ENCODE measurements around the gene PHETA1.

Gene PHETA1

DNA sequence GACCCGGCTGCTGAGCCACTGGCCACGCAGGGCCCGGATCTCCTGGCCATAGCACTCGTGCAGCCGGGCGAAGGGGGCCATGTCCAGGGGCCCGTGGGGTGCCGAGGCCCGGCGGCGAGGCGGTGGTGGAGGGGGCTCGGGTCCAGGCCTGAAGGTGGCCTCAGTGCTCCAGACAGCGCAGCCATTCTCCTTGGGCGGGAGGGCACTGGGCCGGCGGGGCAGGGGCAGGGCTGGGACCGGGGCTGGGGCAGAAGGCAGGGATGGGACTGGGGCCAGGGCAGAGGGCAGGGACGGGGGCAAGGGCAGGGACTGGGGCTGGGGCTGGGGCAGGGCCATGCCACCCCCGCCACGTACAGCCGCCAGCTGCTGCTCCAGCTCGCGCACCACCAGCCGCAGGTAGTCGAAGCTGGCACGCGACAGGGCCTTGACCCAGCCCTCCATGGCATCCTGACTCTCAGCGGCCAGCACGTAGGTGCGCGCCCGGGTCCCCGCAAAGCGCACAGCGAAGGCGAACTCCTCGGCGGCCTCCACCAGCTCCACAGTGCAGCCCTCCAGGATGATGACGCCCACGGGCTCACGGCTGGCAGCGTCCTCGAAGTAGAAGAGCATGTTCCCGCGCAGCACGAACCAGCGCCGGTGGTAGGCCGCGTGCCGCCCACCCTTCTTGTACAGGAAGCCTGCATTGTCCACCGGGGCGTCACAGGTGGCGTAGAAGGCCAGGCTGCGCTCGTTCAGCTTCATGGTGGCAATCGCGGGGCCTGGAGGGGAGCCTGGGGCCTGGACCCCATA, 6.0 kb downstream of the PHETA1 start:
- no peaks in the 10 kb centered on the region for H3K27me3 ChIP-seq (ENCODE audit: insufficient read depth, low read depth)
- no peaks in the 10 kb centered on the region for H3K36me3 ChIP-seq (ENCODE audit: insufficient read depth)
- no peak for TF ChIP-seq CTCF (conservative IDR thresholded peaks at IDR 0.05; ENCODE audit: low read depth, low read length)
- H2AFZ ChIP-seq (ENCODE audit: low read depth), result no peak overlapping the region
- no peak overlapping the region for H3K4me2 ChIP-seq
- no peaks in the 10 kb centered on the region for H4K20me1 ChIP-seq (ENCODE audit: insufficient read depth)
- H3K79me2 ChIP-seq (ENCODE audit: insufficient read depth, low read depth), result no peaks in the 10 kb centered on the region
- no peak overlapping the region for H3K27ac ChIP-seq
- no peak overlapping the region for H3K9ac ChIP-seq
- no peak overlapping the region for H3K4me3 ChIP-seq (IDR thresholded peaks at IDR 0.05; ENCODE audit: insufficient read depth, low read depth, low read length)
- H3K4me1 ChIP-seq (ENCODE audit: low read depth, poor library complexity, severe bottlenecking), result peaks cover 8% of the 10 kb centered on the region

DNA sequence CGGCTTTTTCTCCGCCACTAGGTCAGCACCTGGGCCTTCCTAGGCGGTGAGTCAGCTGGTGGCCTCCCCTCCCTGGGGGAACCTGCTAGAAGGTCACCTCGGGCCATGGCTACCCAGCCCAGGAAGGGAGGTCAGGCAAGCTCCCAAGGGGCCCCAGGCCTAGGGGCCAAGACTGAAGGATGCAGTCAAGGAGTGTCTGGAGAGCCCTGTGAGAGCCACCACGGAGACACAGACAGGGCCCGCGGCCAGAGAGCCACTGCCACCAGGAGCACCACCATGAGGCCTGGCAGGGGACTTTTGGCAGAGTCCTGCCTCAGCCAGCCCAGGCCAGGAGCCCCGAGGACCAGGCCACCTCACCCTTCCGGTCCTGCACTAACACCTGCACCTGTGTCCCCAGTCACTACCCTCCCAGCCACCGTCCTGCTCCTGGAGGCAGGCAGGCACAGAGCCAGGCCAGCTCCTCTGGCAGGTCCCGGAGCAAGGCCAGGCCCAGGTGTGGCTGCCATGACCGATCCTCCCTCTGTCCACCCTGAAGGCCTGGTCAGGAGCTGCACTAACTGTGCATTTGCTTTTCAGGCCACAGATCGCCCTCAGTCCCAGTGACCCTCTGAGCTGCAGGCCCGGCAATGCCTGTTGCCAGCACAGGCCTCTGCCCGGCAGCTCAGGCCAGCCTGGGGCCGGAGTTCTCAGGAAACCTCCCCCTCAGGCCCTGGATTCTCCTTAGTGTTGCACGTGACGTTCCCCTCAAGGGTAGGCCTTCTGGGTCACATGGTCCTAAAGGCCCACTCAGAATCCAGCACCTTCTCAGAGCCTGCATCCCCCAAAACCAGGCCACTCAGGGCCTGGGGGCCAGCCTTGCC, 6.9 kb downstream of the PHETA1 start:
- Histone ChIP-seq H3K4me3 (IDR thresholded peaks at IDR 0.05; ENCODE audit: insufficient read depth, low read depth, low read length) (no peak overlapping the region), H3K36me3 (ENCODE audit: insufficient read depth) (no peaks in the 10 kb centered on the region), H3K4me2 (no peak overlapping the region), H2AFZ (ENCODE audit: low read depth) (no peak overlapping the region), H3K9ac (no peak overlapping the region), H3K27ac (no peak overlapping the region), H3K27me3 (ENCODE audit: insufficient read depth, low read depth) (no peaks in the 10 kb centered on the region), H3K4me1 (ENCODE audit: low read depth, poor library complexity, severe bottlenecking) (no peaks in the 10 kb centered on the region), H4K20me1 (ENCODE audit: insufficient read depth) (no peaks in the 10 kb centered on the region), H3K79me2 (ENCODE audit: insufficient read depth, low read depth) (no peaks in the 10 kb centered on the region)
- TF ChIP-seq CTCF (conservative IDR thresholded peaks at IDR 0.05; ENCODE audit: low read depth, low read length), result no peak

DNA sequence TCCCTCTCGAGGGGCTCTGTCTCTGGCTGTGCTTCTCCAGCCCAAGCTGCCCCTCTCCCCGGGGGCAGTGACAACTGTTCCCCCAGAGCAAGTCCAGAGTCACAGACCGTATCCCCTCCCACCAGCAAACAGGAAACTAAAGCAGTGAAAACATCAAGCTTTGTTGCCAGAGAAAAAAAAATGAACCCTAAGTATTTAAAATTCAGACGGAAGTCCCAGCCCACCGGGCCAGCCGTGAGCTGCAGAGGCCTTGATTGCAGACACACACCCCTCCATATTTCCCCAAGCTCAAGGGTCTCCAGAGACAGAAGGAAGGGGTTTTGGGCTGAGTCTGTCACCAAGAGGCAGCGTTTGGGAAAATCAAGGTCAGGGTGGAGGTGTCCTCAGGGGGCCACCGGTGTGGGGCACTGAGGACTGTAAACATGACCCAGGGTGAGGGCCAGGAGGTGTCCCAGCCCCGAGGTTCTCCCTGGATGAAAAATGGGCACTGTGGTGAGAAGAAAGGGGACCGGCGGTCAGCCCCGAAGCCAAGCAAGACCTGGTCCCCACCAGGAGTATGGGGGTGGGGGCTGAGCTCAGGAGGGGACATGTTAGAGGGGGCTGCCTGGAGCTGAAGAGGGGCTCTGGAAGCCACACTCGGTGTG, 7.7 kb downstream of the PHETA1 start:
- TF ChIP-seq CTCF (conservative IDR thresholded peaks at IDR 0.05; ENCODE audit: low read depth, low read length), result no peak
- H4K20me1 ChIP-seq (ENCODE audit: insufficient read depth), result no peaks in the 10 kb centered on the region
- H2AFZ ChIP-seq (ENCODE audit: low read depth), result no peak overlapping the region
- H3K36me3 ChIP-seq (ENCODE audit: insufficient read depth), result no peaks in the 10 kb centered on the region
- H3K79me2 ChIP-seq (ENCODE audit: insufficient read depth, low read depth), result no peaks in the 10 kb centered on the region
- no peaks in the 10 kb centered on the region for H3K4me1 ChIP-seq (ENCODE audit: low read depth, poor library complexity, severe bottlenecking)
- no peak overlapping the region for H3K9ac ChIP-seq
- H3K4me3 ChIP-seq (IDR thresholded peaks at IDR 0.05; ENCODE audit: insufficient read depth, low read depth, low read length), result no peak overlapping the region
- H3K27me3 ChIP-seq (ENCODE audit: insufficient read depth, low read depth), result no peaks in the 10 kb centered on the region
- no peak overlapping the region for H3K4me2 ChIP-seq
- no peak overlapping the region for H3K27ac ChIP-seq

DNA sequence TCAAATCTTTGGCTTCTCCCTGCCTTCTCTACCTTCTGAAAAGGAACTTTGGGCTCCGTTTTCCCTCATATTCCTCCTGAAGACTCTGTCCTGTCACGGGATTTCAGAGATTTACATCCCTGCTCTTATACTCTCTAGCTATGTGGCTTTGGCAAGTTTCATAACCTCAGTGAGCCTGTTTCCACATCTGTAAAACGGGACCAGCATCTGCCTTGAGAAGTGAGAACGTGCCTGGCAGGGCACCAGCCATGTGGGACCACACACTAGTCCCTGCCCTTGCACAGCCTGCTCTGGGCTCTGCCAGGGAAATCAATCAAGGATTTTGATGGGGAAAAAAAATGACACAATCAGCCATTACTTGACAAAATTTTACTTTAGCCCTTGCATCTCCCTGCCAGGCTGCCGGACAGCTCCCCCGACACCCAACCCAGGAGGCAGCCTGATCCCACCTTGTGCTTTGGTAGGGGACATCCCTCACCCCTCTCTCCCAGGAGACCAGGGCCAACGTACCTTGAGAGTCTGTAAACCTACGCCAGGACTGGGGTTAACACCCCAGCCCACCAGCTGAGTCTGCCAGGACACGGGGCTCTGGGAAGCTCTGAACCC, 8.5 kb downstream of the PHETA1 start:
- H2AFZ ChIP-seq (ENCODE audit: low read depth), result no peak overlapping the region
- no peaks in the 10 kb centered on the region for H3K4me1 ChIP-seq (ENCODE audit: low read depth, poor library complexity, severe bottlenecking)
- no peak overlapping the region for H3K4me2 ChIP-seq
- H4K20me1 ChIP-seq (ENCODE audit: insufficient read depth), result no peaks in the 10 kb centered on the region
- no peak overlapping the region for H3K9ac ChIP-seq
- H3K27me3 ChIP-seq (ENCODE audit: insufficient read depth, low read depth), result no peaks in the 10 kb centered on the region
- H3K27ac ChIP-seq, result no peak overlapping the region
- no peak overlapping the region for H3K4me3 ChIP-seq (IDR thresholded peaks at IDR 0.05; ENCODE audit: insufficient read depth, low read depth, low read length)
- no peak for TF ChIP-seq CTCF (conservative IDR thresholded peaks at IDR 0.05; ENCODE audit: low read depth, low read length)
- no peaks in the 10 kb centered on the region for H3K79me2 ChIP-seq (ENCODE audit: insufficient read depth, low read depth)
- no peaks in the 10 kb centered on the region for H3K36me3 ChIP-seq (ENCODE audit: insufficient read depth)
